Suprapubic skin (tissue), 4 donors: ENCODE data around the gene TUBB8B. TPM values are rescaled to one million over a fixed set of nuclear protein-coding genes. Genes with fewer than 3 reads are reported as not detected.

ENCODE experiments used
- total RNA-seq, 4 donors: library from RNA; depleted of rRNA; stranded (reverse); fragments of >200 nt; gene quantifications; one replicate each; pipeline ENCODE4 v1.1.0, GENCODE V29; 2016

Gene TUBB8B
- total RNA-seq, 4 donors from 2014 or later = not detected

Other genes with a start within 250 kb of the TUBB8B start
- 10 to 100 TPM; 19.7 to 31.4 (median 27.9) TPM for gene USP14, start 108.9 kb upstream of the TUBB8B start, total RNA-seq
- 100 to 1,000 TPM in 1 of 4 donors, 10 to 100 TPM in 3; 30.4 to 152 (median 46.8) TPM for gene THOC1, start 218.4 kb upstream of the TUBB8B start, total RNA-seq